ENCODE measurements around the gene FXYD5. TPM values are rescaled to one million over a fixed set of nuclear protein-coding genes. Genes with fewer than 3 reads are reported as not detected.
"Not testable (repeated sequence)": the region's sequence is repeated elsewhere in the genome, so short reads cannot be mapped to it uniquely, and the experiment has no call there.

FXYD5 gene
- polyA plus RNA-seq, 1 donor, result 22.3 TPM

DNA sequence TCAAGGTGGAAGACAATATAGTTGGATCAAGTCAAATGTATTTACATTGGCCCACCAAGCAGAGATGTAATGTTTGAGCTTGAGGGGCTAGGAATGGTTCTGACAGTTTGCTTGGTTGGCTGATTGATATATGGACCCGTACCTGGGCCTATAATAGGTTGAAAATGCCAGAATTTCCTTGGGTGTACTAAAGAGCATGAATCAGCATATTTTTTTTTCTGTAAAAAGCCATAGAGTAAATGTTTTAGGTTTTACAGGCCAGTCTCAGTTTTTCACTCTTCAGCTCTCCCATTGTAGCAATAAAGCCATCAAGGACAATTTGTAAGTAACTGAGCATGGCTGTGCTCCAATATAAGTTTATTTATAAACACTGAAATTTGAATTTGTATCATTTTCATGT is 26.9 kb downstream of the FXYD5 start:
- DNase-seq, result no peak

GRCh38 chr19:35184267-35184666 is 29.7 kb downstream of the FXYD5 start:
- DNase-seq, result no peak

GRCh38 chr19:35184884-35185283 is 30.3 kb downstream of the FXYD5 start:
- no peak for DNase-seq

DNA sequence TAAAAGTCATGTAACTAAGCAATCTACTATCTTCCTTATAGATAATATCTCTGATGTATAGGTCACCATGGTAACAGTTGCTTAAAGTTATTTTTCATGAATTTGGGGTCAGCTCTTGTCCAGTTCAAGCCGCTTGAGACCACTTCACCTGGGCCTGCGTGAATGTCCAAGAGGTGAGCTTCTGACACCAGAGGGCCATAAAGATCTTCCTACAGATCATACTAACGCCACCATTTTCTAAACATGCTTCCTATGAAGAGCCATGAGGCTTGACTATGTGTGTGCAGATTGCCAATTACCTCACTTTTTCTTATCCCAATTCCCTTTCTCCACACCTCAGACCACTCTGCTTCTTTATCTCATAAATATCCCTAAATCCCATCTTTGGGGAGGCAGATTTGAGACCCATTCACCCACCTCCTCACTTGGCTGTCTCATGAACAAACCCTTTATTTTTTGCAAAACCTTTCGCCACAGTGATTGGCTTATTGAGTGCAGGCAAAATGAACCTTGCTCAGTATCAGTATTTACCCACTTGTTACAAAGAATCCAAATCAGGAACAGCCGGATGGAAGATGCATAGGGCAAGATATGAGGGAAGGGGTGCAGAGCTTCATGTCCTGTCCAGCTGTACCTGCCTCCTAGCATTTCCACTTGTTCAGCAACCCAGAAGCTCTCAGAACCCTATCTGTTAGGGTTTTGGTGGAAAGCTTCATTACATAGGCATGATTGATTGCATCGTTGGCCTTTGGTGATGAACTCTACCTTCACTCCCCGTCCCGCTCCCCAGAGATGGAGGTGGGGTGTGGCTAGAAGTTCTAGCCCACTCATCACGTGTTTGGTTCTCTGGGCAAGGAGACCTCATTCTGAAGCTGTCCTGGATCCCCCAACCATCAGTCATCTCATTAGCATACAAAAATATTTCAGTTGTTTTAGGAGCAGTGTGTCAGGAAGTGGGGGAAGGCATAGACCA is 39.8 kb downstream of the FXYD5 start:
- no peak for DNase-seq

DNA sequence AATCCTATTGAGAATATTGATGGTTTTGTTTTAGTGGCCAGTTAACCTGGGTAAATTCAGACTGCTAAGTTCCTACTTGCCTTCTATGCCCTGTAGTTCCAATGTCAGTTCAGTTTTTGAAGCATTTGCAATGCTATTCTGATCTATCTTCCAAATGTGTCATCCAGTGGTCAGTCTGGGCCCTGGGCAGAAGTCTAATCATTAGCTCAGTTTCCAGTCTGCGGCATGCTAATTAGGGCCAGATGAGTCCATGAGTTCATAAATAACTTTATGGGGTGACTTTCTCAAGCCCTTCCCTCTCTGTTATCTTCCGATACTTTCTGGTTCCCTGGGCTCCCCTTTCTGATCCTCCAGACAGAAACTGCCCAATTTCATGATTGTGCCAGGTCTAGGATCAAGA is 41.3 kb downstream of the FXYD5 start:
- no peak for DNase-seq

GRCh38 chr19:35196861-35197260 is 42.3 kb downstream of the FXYD5 start:
- DNase-seq, result not testable (repeated sequence)

DNA sequence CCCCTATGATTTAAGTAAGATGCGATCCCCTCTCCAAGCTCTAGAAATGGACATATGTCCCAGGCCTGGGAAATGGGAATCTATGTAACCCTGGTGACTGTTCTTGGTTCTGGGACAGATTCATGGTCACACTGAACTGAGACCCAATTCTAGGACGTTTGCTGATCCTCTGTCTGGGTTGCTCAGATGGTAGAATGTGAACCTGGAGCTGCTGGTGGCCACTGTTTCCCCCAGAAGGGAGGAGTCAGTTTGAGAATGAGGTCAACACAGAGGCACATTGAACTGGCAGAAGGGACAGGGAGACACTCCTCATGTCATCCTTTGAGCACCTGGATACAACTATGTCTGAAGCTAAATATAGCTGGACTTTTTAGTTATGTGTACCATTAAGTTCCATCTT is 44.9 kb downstream of the FXYD5 start:
- DNase-seq, result no peak

DNA sequence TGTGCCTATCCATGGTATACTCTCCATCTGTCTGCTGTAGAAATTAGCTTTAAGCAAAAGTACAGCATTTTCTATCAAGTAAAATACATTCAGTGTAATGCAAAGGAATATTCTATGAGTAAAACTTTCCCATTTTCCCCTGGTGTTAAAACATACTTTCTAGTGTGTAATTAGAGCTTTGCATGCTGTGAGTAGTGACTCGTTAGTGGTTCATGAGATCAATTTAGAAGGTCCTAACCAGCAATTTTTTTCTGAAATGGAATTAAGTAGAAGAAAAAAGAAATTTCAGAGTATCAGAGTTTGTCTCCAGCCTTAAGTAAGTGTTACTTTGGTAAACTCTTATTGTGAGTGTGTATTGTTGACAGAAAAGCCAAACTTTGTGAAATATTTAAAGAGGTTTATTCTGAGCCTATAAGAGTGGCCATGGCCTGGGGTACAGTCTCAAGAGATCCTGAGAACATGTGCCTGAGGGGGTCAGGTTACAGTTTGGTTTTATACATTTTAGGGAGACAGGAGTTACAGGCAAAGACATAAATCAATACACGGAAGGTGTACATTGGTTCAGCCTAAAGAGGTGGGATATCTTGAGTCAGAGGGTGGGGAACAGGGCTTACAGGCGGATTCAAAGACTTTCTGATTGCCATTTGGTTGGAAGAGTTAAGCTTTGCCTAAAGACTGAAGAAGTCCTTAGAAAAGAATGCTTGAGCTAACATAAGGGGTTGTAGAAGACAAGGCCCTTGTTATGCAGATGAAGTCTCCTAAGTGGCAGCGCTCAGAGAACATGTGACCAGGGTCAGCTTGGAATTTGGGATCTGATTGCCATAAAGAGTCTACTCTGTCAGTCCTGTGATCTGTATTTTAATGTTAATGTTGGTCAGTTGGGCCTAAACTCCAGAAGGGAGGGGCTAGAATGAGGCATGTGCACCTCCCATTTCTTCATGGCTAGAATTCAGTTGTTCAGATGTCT is 48.5 kb downstream of the FXYD5 start:
- no peak for DNase-seq

GRCh38 chr19:35204799-35205732 is 50.5 kb downstream of the FXYD5 start:
- DNase-seq, result peak; percentile 25

DNA sequence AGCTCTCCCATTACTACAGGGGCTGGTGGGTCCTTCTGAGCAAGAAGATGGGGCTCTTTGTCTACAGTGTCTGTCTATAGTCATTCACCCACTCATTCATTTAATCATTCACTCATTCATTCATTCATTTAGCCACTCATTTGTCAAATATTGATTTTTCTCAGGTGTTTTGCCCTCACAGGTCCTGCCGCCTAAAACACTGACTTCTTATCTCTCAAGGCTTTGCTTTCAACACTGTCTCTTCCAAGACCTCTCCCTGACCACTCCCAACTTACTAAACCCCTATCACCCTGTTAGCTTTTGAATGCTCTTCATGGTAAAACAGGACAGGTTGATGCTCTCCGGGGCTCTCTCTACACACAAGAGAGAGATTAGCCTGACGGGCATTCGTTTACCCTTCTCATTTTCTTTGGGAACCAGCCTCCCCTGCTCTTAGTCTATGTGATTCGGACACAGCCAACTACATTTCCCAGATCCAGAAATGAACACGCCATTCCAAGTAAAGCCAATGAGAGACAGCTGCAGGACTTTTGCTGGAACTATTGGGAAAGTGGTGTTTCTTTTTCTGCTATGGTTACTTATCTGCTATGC is 51.3 kb downstream of the FXYD5 start:
- no peak for DNase-seq

GRCh38 chr19:35206379-35206778 is 51.8 kb downstream of the FXYD5 start:
- no peak for DNase-seq

- DNase-seq, result no peak
Observed at GRCh38 chr19:35206855-35207254, 52.3 kb downstream of the FXYD5 start.

- DNase-seq, result no peak
Observed at GRCh38 chr19:35207391-35207871, 52.9 kb downstream of the FXYD5 start.

DNA sequence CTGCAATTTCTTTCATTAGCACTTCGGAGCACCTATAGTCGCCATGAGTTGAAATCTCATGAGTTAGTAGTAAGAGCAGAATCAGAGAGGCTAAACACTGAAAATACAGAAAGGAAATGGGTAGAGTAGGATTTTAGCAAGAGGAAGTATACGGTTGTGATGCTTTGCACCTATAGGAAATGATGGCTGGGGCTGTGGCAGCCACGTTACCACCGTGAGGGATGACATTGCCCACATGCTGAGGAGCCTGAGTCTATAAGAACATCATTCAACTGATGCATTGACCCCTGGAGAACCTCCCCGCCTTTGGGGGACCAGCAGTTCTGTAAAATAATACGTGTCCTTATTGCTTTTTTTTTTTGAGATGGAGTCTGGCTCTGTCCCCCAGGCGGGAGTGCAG is 53.6 kb downstream of the FXYD5 start:
- DNase-seq, result no peak

GRCh38 chr19:35209646-35210045 is 55.1 kb downstream of the FXYD5 start:
- no peak for DNase-seq

- no peak for DNase-seq
Observed at GRCh38 chr19:35211545-35212230, 57.2 kb downstream of the FXYD5 start.

DNA sequence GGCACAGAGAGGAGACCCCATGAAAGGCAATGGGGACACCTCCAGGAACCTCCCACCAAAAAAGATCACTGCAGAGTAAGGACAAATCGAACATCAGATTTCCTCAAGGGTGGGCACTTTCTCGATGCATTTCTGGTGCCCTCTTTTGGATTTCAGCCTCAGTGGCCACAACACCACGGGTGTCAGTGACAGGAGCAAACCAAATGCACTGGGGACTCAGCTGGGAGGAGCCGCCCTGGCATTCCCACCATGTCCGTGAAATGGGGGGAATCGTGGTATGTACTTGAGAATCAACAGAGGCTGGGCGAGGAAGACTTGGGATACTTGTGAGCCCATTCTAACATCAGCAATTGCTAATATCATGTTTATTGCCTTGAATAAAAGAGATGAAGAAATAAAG is 57.7 kb downstream of the FXYD5 start:
- DNase-seq, result no peak

DNA sequence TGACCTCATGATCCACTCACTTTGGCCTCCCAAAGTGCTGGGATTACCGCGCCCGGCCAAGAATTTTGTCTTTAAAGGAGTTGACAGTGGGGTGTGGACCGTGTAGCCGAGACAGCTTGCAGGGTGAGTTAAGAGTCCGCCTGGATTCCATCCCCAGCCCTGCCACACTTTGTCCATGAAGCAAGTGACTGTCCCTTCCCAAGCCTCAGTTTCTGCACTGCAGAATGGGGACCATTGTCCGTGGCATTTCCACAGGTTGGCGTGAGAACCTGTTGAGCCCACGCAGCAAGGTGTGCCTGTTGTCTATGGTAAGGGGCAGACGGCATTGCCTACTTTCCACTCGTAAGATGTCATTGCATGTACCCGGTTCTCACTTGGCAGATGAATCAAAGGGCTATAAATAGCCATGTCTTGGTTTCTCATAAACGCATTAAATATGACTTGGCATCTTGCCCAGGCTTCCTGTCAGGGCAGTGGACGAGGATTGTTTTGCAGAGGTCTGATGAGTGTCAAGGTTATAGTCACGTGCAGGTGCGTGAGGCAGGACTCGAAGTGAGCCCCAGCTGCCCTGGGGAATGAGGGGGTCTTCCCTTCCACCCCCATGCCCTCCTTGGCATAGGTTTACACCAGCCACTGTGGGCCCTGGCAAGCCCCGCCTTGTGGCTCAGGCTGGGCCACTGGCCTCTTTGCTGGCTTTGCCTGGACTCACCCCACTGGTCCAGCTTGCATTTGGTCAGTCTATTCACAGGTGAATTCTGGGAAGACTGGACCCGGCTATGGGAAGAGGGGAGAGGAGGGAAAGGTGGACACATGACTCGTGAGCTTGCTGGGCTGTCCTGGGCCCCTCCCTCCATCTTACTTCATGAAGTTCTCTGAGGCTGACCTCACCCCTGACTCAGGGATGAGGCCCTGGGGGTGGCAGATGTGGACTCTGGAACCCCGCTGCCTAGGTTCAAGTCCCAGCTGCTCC is 59.4 kb downstream of the FXYD5 start:
- peak; percentile 60 for DNase-seq

GRCh38 chr19:35214766-35215422 is 60.4 kb downstream of the FXYD5 start:
- DNase-seq, result no peak

All from hindlimb muscle (tissue), 1 donor.